Uterus (tissue), 4 donors: ENCODE measurements around the gene KIF26A. TPM values are rescaled to one million over a fixed set of nuclear protein-coding genes. Genes with fewer than 3 reads are reported as not detected.

Experiments
- DNase-seq, 2 donors: peaks; one replicate each; pipeline ENCODE4 v3.0.0-alpha.2; 2019 to 2020
- H3K27ac ChIP-seq, 2 donors: fragments of 200-600 bp; sonication (generic); 1 replicate in 1 of 2; 2 replicates in 1 of 2; pipeline ENCODE4 v1.5.1; 2016 to 2018
- H3K27me3 ChIP-seq, 2 donors: fragments of 200-600 bp; sonication (generic); one replicate each; pipeline ENCODE4 v1.5.1; 2018 to 2019; ENCODE audit warnings: control low read depth in 1 of 2
- H3K36me3 ChIP-seq, 2 donors: fragments of 200-600 bp; sonication (generic); one replicate each; pipeline ENCODE4 v1.5.1; 2019; ENCODE audit warnings: control low read depth in 1 of 2
- H3K4me1 ChIP-seq, 2 donors: fragments of 200-600 bp; sonication (generic); one replicate each; pipeline ENCODE4 v1.5.1; 2018 to 2019; ENCODE audit warnings: control low read depth in 1 of 2
- H3K4me3 ChIP-seq, 2 donors: fragments of 200-600 bp; sonication (generic); 1 replicate in 1 of 2; 2 replicates in 1 of 2; pipeline ENCODE4 v1.5.1; 2018 to 2019; ENCODE audit warnings: mild to moderate bottlenecking in 1 of 2
- H3K9me3 ChIP-seq, 2 donors: fragments of 200-600 bp; sonication (generic); one replicate each; pipeline ENCODE4 v1.5.1; 2019; ENCODE audit warnings: control low read depth in 1 of 2
- POLR2A ChIP-seq, 2 donors: fragments of 450-650 bp; IDR thresholded peaks; one replicate each; pipeline ENCODE4 v1.6.1; 2016; ENCODE audit warnings: antibody characterized with exemption in 2 of 2, mild to moderate bottlenecking in 1 of 2, moderate library complexity in 1 of 2
- intact Hi-C: fragments of 100-400 bp; cut with DNase I; formaldehyde crosslinking; loops from one replicate; pipeline ENCODE4 v1.15.1; 2023; ENCODE audit warnings: low total_unique reads
- total RNA-seq, 4 donors: library from RNA; depleted of rRNA in 3 of 4; stranded (reverse); fragments of >200 nt in 3 of 4; gene quantifications; one replicate each; pipeline versions ENCODE4 v1.1.0 to v1.2.4, GENCODE V29; 2014 to 2023
- TF ChIP-seq, protein P1 (sequence below), 4 experiments: fragments of 200-600 bp in 2 of 4; fragments of 450-650 bp in 2 of 4; sonication (generic) in 2 of 4; IDR thresholded peaks; one replicate each; pipeline ENCODE4 v1.5.1; 2016 to 2019; ENCODE audit warnings: antibody characterized with exemption in 4 of 4, mild to moderate bottlenecking in 2 of 4, moderate library complexity in 1 of 4
- donor health status: DM: yes; HTN: yes; CAD: no.

Gene KIF26A
- 10 to 100 TPM in 1 of 4 donors, 1 to 10 TPM in 3; 4.1 to 10.5 (median 7.5) TPM for total RNA-seq

DNA sequence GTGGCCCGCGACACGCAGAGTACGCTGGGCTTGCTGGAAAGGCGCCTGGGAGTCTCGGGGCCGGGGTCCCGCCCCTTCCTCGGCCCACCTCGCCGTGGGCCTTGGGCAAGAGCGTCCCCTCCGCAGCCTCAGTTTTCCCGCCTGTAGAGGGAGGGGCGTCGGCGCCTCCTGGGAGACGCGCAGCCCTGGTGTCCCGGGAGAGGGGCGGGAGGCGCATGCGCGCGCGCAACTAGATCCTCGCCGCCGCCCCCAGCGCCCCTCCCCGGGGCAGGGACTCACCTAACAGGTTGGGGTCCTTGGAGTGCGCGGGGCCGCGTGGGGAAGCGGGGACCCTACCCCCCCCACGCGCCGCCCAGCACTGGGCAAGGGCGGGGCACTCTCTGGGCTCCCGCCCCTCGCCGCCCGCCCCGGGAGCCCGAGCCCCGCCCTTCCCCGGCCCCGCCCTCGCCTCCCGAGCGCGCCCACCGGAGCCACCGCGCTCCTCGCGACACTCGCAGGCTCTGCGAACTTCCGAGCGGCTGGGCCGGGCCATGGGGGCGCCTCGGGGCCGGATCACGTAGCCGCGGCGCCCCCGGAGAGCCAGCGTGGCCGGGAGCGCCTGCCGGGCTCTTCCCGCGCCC is at the start of gene KIF26A:
KIF26A (plus strand) TSS at position 490 of the 620 bp plus-strand sequence. CDS start 136 bp downstream, outside the sequence.
- H3K4me3 ChIP-seq, result peak within 1 kb of the TSS; percentile 13 to 50
- no peak for DNase-seq
- no peaks in the 10 kb centered on the region for H3K9me3 ChIP-seq
- TF ChIP-seq POLR2A (IDR thresholded peaks at IDR 0.05), result no peak
- TF ChIP-seq, protein P1, sequence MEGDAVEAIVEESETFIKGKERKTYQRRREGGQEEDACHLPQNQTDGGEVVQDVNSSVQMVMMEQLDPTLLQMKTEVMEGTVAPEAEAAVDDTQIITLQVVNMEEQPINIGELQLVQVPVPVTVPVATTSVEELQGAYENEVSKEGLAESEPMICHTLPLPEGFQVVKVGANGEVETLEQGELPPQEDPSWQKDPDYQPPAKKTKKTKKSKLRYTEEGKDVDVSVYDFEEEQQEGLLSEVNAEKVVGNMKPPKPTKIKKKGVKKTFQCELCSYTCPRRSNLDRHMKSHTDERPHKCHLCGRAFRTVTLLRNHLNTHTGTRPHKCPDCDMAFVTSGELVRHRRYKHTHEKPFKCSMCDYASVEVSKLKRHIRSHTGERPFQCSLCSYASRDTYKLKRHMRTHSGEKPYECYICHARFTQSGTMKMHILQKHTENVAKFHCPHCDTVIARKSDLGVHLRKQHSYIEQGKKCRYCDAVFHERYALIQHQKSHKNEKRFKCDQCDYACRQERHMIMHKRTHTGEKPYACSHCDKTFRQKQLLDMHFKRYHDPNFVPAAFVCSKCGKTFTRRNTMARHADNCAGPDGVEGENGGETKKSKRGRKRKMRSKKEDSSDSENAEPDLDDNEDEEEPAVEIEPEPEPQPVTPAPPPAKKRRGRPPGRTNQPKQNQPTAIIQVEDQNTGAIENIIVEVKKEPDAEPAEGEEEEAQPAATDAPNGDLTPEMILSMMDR (IDR thresholded peaks at IDR 0.05), result no peak
- peaks cover 0 to 24% of the 10 kb centered on the region in 2 donors for H3K4me1 ChIP-seq
- intact Hi-C loops, result loop anchor here (10.0 kb wide), 1 partner anchor 427 kb away; no protein-coding TSS in a partner anchor
- no peaks in the 10 kb centered on the region for H3K36me3 ChIP-seq
- no peaks in the 10 kb centered on the region for H3K27me3 ChIP-seq
- H3K27ac ChIP-seq, result peak within 1 kb of the TSS in 1 of 2 donors; percentile 20

DNA sequence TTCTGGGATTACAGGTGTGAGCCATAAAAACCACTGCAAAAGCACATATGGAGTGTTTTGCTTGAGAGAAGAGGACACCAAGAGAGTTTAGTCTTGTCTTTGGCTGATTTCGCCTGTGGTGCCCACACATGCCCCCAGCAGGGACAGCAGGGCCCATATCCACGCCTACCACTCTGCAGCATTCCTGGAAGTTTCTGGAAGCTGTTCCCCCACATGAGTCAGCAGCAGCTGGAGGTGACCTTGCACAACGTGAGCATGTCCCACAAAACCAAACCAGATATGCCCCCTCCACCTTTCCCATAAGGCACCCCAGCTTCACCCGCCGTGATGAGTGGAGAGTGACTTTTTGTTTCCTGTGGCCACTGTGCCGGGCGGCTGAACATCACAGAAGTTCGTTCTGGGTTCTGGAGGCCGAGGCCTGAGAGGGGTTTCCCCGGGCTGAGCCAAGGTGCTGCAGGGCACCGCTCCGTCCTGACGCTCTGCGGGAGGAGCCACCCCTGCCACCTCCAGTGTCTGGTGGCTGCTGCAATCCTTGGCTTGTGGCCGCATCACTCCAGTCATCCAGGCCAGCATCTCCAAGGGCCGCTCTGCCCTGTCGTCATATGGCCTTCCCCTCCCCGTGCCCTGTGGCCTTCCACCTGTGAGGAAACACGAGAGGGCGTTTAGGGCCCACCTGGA is 48.2 kb upstream of the KIF26A start:
- intact Hi-C loops, result no loop called here
- Histone ChIP-seq H3K36me3 (no peaks in the 10 kb centered on the region), H3K4me1 (peaks cover 0 to 3% of the 10 kb centered on the region in 2 donors), H3K27ac (no peak overlapping the region), H3K4me3 (no peak overlapping the region), H3K27me3 (no peaks in the 10 kb centered on the region), H3K9me3 (no peaks in the 10 kb centered on the region)
- no peak for TF ChIP-seq POLR2A (IDR thresholded peaks at IDR 0.05)
- TF ChIP-seq, protein P1 (IDR thresholded peaks at IDR 0.05), result no peak
- no peak for DNase-seq

DNA sequence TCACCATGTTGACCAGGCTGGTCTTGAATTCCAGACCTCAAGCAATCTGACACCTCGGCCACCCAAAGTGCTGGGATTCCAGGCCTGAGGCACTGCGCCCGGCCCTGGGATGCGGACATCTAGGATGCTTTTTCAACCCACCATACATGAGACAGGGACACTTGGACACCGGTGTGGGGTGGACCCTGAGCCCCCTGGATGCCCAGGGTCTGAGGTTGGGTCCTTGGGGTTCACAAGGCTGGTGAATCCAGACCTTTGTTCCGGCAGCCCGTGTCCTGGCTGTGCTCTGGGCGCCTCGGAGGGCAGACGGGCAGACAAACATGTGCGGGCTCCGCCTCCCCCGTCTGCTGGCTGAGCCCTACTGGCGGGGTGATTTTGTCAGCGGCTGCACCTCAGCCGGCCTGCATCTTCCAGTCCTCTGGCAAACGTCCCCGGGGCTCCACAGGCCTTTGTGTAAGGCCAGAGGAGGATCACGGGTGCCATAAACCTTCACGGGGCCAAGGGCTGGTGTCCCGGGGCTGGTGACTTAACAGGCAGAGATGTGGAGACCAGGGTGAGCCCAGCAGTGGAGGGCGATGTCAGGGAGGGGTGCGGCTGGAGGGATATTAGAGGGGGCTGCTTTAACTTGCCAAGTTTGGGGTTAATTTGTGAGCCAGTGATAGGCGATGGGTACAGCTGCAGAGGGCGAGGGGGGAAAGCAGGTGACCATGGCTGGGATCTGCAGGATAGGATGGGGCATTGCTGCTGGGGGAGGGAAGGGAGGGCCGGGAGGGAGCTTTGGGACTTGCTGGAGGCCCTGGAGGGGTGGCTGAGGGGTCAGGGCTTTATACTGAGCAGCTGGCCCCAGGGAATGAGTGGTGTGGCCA is 47.1 kb upstream of the KIF26A start:
- Histone ChIP-seq H3K4me3 (no peak overlapping the region), H3K36me3 (no peaks in the 10 kb centered on the region), H3K4me1 (no peaks in the 10 kb centered on the region), H3K9me3 (no peaks in the 10 kb centered on the region), H3K27ac (no peak overlapping the region), H3K27me3 (no peaks in the 10 kb centered on the region)
- intact Hi-C loops, result no loop called here
- TF ChIP-seq POLR2A (IDR thresholded peaks at IDR 0.05), result no peak
- TF ChIP-seq, protein P1 (IDR thresholded peaks at IDR 0.05), result no peak
- DNase-seq, result no peak

DNA sequence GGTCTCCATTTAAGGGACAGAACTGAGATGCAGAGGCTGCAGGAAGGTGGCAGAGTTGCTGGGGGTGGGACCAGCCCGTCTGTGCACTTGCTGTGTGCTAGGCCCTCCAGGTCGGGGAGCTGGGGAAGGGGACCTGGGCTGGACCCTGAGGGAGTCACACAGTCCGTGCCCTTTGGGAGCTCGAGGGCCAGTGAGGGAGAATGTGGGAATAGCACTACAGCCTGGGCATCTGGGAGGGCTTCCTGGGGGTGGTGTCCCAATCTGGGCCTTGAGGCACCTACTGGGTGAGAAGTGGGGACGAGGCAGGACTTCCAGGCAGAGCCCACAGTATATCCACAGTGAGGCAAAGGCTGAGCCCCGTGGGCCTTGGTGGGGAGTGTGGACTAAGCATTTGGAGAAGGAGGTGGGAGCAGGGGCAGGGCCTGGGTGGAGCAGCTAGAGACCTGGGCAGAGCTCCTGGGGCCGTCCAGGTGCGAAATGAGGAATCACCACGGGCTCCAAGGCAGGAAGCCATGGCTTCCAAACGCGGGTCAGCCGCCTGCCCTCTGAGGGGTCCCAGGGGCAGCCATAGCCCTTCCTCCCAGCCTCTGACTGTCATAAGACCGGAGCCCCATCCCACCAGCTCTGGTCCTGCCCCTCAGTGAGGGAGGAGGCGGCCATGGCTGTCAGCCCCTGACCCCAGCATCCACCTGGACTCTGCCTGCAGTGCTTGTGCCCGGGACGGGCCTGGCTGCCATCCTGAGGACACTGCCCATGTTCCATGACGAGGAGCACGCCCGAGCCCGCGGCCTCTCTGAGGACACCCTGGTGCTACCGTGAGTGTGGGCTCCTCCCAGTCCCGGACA is 46.2 kb upstream of the KIF26A start:
- H3K9me3 ChIP-seq, result no peaks in the 10 kb centered on the region
- H3K27me3 ChIP-seq, result no peaks in the 10 kb centered on the region
- no peak overlapping the region for H3K4me3 ChIP-seq
- H3K36me3 ChIP-seq, result no peaks in the 10 kb centered on the region
- intact Hi-C loops, result no loop called here
- no peak for DNase-seq
- H3K4me1 ChIP-seq, result no peaks in the 10 kb centered on the region
- TF ChIP-seq, protein P1 (IDR thresholded peaks at IDR 0.05), result no peak
- no peak overlapping the region for H3K27ac ChIP-seq
